DMS114 treated with DMSO at 0.1 percent for 48 hours (cell line): ENCODE results near the gene ECSIT.
"Not testable (repeated sequence)": the region's sequence is repeated elsewhere in the genome, so short reads cannot be mapped to it uniquely, and the experiment has no call there.

ENCODE experiments used
- DNase-seq: peaks from one replicate; lab custom pipeline; 2025; ENCODE audit not compliant: unreplicated experiment; lab: John Stamatoyannopoulos, UW

ECSIT gene, protein sequence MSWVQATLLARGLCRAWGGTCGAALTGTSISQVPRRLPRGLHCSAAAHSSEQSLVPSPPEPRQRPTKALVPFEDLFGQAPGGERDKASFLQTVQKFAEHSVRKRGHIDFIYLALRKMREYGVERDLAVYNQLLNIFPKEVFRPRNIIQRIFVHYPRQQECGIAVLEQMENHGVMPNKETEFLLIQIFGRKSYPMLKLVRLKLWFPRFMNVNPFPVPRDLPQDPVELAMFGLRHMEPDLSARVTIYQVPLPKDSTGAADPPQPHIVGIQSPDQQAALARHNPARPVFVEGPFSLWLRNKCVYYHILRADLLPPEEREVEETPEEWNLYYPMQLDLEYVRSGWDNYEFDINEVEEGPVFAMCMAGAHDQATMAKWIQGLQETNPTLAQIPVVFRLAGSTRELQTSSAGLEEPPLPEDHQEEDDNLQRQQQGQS

GRCh38 chr19:11528551-11529341, at the start of gene ECSIT:
ECSIT (minus strand) TSS chr19:11529134; CDS start chr19:11519170, 9,964 bp downstream.
- DNase-seq, result peak; percentile 90

- no peak for DNase-seq
These were observed 48.7 kb upstream of the ECSIT start, which contains the start of gene ACP5 for GRCh38 chr19:11577451-11578257. ACP5 (minus strand) TSS chr19:11577645; CDS start chr19:11577317, 328 bp downstream.

DNA sequence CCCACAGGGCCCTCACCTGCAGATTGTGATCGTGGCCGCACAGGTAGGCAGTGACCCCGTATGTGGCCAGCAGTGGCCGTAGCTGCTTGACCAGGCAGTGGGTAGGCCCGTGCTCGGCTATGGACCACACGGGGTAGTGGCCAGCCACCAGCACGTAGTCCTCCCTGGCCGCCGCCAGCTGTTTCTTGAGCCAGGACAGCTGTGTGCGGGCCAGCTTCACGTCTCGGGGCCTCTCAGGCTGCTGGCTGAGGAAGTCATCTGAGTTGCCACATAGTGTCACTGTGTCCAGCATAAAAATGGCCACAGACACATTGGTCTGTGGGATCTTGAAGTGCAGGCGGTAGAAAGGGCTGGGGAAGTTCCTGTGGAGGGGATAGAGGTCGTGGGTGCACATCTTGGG, 47.3 kb upstream of the ECSIT start:
- no peak for DNase-seq

GRCh38 chr19:11574689-11575088, 45.8 kb upstream of the ECSIT start:
- no peak for DNase-seq

DNA sequence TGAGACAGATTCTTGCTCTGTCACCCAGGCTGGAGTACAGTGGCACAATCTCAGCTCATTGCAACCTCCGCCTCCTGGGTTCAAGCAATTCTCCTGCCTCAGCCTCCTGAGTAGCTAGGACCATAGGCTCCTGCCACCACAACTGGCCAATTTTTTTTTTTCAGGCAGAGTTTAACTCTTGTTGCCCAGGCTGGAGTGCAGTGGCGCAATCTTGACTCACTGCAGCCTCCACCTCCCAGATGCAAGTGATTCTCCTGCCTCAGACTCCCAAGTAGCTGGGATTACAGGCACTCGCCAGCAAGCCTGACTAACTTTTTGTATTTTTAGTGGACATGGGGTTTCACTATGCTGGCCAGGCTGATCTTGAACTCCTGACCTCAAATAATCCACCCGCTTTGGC, 44.8 kb upstream of the ECSIT start:
- not testable (repeated sequence) for DNase-seq

DNA sequence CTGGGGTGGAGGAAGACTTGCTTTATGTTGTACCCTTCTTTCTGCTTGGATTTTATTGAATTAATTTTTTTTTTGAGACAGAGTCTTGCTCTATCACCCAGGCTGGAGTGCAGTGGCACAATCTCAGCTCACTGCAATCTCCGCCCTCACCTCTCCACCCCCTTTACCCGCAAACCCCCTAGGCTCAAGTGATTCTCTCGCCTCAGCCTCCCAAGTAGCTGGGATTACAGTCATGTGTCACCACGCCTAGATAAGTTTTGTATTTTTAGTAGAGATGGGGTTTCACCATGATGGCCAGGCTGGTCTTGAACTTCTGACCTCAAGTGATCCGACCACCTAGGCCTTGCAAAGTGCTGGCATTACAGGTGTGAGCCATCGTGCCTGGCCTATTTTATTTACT, 44.4 kb upstream of the ECSIT start:
- not testable (repeated sequence) for DNase-seq

DNA sequence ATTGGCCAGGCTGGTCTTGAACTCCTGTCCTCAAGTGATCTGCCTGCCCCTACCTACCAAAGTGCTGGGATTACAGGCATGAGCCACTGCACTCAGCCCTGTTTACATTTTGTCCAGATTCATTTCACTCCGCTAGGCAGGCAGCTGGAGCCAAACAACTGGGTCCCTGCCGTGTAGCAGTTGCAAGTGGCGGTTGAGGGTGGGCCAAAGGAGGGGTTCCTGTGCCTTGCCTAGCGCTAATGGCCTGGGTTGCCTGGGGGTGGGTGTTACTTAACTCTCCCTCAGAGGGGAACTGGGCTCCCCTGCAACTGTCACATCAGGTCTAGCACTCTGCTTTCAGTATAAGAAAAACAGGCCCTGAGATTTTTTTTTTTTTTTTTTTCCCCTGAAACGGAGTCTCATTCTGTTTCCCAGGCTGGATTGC, 41.1 kb upstream of the ECSIT start:
- no peak for DNase-seq

GRCh38 chr19:11566164-11566563, 37.2 kb upstream of the ECSIT start:
- no peak for DNase-seq

DNA sequence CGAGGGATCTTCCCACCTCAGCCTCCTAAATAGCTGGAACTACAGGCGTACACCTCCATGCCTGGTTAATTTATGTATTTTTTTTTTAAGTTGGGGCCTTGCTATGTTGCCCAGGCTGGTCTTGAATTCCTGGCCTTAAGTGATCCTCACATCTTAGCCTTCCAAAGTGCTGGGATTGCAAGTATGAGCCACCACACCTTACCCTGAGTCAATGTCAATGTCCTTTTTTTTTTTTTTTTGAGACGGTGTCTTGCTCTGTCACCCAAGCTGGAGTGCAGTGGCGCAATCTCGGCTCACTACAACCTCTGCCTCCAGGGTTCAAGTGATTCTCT, 36.7 kb upstream of the ECSIT start:
- not testable (repeated sequence) for DNase-seq

DNA sequence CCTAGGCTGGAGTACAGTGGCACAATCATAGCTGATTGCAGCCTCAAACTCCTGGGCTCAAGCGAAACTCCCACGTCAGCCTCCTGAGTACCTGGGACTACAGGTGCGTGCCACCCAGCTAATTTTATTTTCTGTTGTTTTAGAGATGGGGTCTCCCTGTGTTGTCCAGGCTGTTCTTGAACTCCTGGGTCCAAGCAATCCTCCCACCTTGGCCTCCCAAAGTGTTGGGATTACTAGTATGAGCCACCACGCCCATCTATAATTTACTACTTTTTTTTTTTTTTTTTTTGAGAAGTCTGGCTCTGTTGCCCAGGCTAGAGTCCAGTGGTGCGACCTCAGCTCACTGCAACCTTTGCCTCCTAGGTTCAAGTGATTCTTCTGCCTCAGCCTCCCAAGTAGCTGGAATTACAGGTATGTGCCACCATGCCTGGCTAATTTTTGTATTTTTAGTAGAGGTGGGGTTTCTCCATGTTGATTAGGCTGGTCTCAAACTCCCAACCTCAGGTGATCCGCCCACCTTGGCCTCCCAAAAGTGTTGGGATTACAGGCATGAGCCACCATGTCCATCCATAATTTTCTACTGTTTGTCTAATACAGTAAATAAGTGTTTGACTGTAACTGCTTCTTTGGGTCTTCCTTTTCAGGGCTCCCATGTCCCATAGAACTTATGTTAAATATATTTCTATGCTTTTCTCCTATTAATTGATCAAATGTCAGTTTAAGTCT, 35.3 kb upstream of the ECSIT start:
- DNase-seq, result not testable (repeated sequence)

DNA sequence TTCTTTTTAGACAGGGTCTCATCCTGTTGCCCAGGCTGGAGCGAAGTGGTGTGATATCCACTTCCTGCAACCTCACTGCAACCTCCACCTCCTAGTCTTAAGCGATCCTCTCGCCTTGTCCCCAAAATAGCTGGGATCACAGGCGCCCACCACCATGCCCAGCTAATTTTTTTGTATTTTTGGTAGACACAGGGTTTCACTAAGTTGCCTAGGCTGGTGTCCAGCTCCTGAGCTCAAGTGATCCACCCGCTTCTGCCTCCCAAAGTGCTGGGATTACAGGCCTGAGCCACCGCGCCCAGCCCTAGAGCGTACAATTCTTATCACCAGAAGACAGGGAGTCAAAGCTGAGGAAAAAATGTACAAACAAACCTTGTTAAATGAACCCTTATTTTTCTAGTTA, 34.6 kb upstream of the ECSIT start:
- no peak for DNase-seq

DNA sequence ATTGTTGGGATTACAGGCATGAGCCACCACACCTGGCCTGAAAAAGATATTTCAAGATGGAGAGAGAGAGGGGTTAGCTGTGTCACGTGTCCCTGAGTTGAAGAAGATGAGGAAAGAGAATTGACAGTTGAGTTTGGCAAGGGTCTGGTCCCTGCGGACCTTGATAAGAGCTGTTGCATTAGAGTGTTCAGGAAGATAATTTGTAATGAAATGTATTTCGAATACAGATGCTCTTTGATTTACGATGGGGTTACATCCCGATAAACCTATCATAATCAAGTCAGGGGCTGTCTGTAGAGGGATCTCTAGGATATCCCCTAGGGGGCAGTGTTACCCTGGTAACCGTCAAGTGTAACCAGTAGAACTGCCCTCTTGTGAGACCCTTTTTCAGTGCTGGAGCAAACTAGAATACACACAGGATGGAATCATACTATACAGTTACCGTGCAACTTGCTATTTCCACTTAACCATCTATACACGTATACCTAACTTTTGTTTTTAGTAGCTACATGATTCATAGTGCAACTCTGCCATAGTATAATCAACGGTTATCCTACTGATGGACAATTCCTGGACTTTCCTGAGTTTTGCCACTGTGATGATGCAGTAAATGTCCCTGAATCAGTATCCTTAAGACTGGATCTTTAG, 31.6 kb upstream of the ECSIT start:
- peak; percentile 31 for DNase-seq

DNA sequence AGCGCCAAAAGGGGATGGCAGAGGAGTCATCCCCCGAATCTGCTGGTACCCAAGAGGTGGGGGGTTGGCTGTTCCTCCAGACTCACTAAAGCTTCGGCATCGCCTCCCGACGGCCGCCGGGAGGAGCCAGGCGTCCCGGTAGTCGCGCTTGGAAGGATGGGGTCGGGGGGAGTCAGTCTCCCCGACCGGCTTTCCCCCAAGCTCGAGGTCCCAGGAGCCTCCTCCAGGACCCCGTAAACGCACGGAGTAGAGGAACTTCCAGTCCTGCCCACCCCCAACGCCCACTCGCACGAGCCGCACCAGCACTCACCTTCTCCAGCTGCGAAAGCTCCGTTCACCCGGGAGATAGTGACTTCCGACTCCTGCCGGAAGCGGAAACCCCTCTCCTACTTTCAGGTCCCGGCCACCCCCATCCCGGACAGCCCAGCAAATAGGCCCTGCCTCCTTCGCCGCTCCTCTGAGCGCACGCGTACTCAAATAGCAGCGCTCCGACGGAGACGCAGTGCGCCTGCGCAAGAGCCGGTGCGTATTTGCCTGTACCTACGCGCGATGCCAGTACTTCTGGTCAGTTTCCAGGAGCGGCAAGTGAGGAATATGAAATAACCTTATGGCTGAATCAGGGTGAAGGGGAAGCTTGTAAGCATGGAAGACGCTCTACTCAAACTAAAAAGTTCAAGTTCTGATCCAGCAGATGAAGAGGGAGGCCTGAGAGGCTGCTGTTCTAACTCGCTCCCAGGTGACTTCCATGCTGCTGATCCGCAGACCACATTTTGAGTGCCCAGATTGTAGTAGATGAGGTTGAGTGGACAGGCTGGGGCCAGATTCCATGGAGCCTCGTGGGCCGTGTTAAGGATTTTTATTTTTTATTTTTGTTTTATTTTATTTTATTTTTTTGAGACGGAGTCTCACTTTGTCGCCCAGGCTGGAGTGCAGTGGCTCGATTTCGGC, 30.2 kb upstream of the ECSIT start, which contains the start of gene ELOF1:
TSS of gene ELOF1 (minus strand) at position 350 of the 948 bp plus-strand sequence. CDS start 4,883 bp downstream, outside the sequence.
- peak; percentile 89 for DNase-seq

- DNase-seq, result no peak
These were observed 27.9 kb upstream of the ECSIT start for GRCh38 chr19:11556634-11557420.

GRCh38 chr19:11555246-11555645, 26.3 kb upstream of the ECSIT start:
- no peak for DNase-seq

GRCh38 chr19:11554160-11554559, 25.2 kb upstream of the ECSIT start:
- DNase-seq, result no peak

- no peak for DNase-seq
These were observed 23.9 kb upstream of the ECSIT start for GRCh38 chr19:11552666-11553372.
